22Rv1 (cell line): ENCODE results near the gene CALU.

Source experiments
- ZFX ChIP-seq: fragments of 450-650 bp; IDR thresholded peaks from 2 replicates; pipeline ENCODE4 v1.6.1; 2017; ENCODE audit warnings: antibody characterized with exemption, borderline replicate concordance
- TF ChIP-seq, protein P1 (sequence below): fragments of 450-650 bp; IDR thresholded peaks from 2 replicates; pipeline ENCODE4 v1.5.1; 2017; ENCODE audit warnings: mild to moderate bottlenecking

DNA sequence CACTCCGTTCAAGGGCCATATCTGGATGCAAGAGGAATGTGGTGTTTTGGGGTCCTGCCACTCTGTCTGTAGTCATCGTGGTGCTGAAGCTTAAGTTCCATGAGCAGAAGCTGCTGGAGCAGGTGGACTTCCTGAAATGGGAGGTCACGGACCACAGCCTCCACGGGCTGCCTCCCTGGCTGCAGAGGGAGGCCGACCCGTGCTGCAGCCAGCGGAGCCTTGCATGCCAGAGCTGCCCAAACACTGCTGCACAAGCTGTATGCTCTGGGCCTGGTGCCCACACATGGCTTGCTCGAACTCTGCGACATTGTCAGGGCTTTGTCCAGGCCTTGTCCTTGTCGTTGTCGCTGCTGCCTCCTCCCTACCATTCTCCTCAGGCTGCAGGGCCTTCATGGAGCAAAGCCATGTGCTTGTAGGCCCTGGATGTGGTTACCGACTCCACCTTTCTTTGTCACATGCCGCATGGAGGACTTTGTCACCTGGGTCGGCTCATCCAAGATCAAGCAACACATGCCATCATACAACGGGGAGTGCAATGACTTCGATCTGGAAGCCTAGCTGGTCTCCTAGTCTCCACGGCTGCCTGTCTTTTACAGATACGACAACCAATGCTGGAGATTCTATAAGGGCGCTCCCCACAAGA is 45.7 kb upstream of the CALU start:
- TF ChIP-seq, protein P1, sequence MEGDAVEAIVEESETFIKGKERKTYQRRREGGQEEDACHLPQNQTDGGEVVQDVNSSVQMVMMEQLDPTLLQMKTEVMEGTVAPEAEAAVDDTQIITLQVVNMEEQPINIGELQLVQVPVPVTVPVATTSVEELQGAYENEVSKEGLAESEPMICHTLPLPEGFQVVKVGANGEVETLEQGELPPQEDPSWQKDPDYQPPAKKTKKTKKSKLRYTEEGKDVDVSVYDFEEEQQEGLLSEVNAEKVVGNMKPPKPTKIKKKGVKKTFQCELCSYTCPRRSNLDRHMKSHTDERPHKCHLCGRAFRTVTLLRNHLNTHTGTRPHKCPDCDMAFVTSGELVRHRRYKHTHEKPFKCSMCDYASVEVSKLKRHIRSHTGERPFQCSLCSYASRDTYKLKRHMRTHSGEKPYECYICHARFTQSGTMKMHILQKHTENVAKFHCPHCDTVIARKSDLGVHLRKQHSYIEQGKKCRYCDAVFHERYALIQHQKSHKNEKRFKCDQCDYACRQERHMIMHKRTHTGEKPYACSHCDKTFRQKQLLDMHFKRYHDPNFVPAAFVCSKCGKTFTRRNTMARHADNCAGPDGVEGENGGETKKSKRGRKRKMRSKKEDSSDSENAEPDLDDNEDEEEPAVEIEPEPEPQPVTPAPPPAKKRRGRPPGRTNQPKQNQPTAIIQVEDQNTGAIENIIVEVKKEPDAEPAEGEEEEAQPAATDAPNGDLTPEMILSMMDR, result no peak
- TF ChIP-seq ZFX, result no peak
